Tibial nerve (tissue), 4 donors: ENCODE data around the gene WARS2. TPM values are rescaled to one million over a fixed set of nuclear protein-coding genes. Genes with fewer than 3 reads are reported as not detected.

Experiments used
- DNase-seq, 2 donors: peaks; one replicate each; pipeline ENCODE4 v3.0.0-alpha.2; 2019; ENCODE audit warnings: low spot score in 2 of 2
- H3K27ac ChIP-seq, 4 donors: fragments of 200-600 bp; sonication (generic) in 3 of 4; one replicate each; pipeline ENCODE4 v1.5.1; 2017 to 2019; ENCODE audit warnings: mild to moderate bottlenecking in 1 of 4
- H3K27me3 ChIP-seq, 2 donors: fragments of 200-600 bp; sonication (generic) in 1 of 2; one replicate each; pipeline versions ENCODE4 v1.5.1 to v1.6.0; 2017 to 2019
- H3K36me3 ChIP-seq, 3 donors: fragments of 200-600 bp; sonication (generic); one replicate each; pipeline ENCODE4 v1.5.1; 2018 to 2019
- H3K4me1 ChIP-seq, 4 donors: fragments of 200-600 bp; sonication (generic) in 3 of 4; one replicate each; pipeline ENCODE4 v1.5.1; 2017 to 2019
- H3K4me3 ChIP-seq, 4 donors: fragments of 200-600 bp; sonication (generic) in 3 of 4; one replicate each; pipeline ENCODE4 v1.5.1; 2017 to 2019; ENCODE audit warnings: mild to moderate bottlenecking in 1 of 4, moderate library complexity in 1 of 4
- H3K9me3 ChIP-seq, 4 donors: fragments of 200-600 bp; sonication (generic) in 3 of 4; one replicate each; pipeline ENCODE4 v1.5.1; 2017 to 2019
- CTCF ChIP-seq, 5 experiments: fragments of 200-600 bp in 3 of 5; fragments of 450-650 bp in 2 of 5; sonication (generic) in 3 of 5; IDR thresholded peaks; one replicate each; pipeline ENCODE4 v1.5.1; 2016 to 2019; ENCODE audit warnings: antibody characterized with exemption in 5 of 5, mild to moderate bottlenecking in 3 of 5, moderate library complexity in 2 of 5
- EP300 ChIP-seq, 2 donors: sonication (generic); formaldehyde crosslinking; IDR thresholded peaks; one replicate each; pipeline ENCODE4 v1.6.1; 2017; ENCODE audit warnings: antibody characterized with exemption in 2 of 2, mild to moderate bottlenecking in 1 of 2
- POLR2A ChIP-seq, 2 donors: fragments of 450-650 bp; IDR thresholded peaks; one replicate each; pipeline ENCODE4 v1.6.1; 2017; ENCODE audit warnings: antibody characterized with exemption in 2 of 2, mild to moderate bottlenecking in 2 of 2, moderate library complexity in 2 of 2
- whole genome bisulfite sequencing, 2 donors: methylation state at CpG; one replicate each; pipeline ENCODE4 v1.1.5; 2018; 5-methylcytosine and 5-hydroxymethylcytosine counted together
- total RNA-seq, 4 donors: library from RNA; depleted of rRNA; stranded (reverse); fragments of >200 nt; gene quantifications; one replicate each; pipeline ENCODE4 v1.1.0, GENCODE V29; 2016

WARS2 gene
- total RNA-seq, 4 donors from 2014 or later, result 18.9 to 31.0 (median 22.0) TPM

- no peaks in the 10 kb centered on the region for H3K36me3 ChIP-seq
- no peak overlapping the region for H3K4me3 ChIP-seq
- H3K27me3 ChIP-seq, result no peaks in the 10 kb centered on the region
- H3K27ac ChIP-seq, result no peak overlapping the region
- TF ChIP-seq CTCF (IDR thresholded peaks at IDR 0.05), result no peak
- TF ChIP-seq EP300 (IDR thresholded peaks at IDR 0.05), result no peak
- TF ChIP-seq POLR2A (IDR thresholded peaks at IDR 0.05), result no peak
- H3K4me1 ChIP-seq, result peaks cover 0 to 41% (median 4%) of the 10 kb centered on the region in 4 donors
- H3K9me3 ChIP-seq, result no peaks in the 10 kb centered on the region
- DNase-seq, result no peak
- 73 to 76% methylated on average over 6 of the region's 6 CpGs for WGBS, 2 donors
Measured at GRCh38 chr1:119083980-119084379, 56.5 kb downstream of the WARS2 start.

- peaks cover 0 to 40% (median 4%) of the 10 kb centered on the region in 4 donors for H3K4me1 ChIP-seq
- no peaks in the 10 kb centered on the region for H3K27me3 ChIP-seq
Measured at GRCh38 chr1:119083479-119083878, 57.0 kb downstream of the WARS2 start.

GRCh38 chr1:119081700-119082099, 58.8 kb downstream of the WARS2 start:
- Histone ChIP-seq H3K27me3 (no peaks in the 10 kb centered on the region), H3K36me3 (no peaks in the 10 kb centered on the region), H3K9me3 (no peaks in the 10 kb centered on the region), H3K27ac (peak overlapping the region in 2 of 4 donors; percentile 28 to 68), H3K4me3 (no peak overlapping the region), H3K4me1 (peaks cover 0 to 31% (median 4%) of the 10 kb centered on the region in 4 donors)
- no peak for DNase-seq
- TF ChIP-seq CTCF (IDR thresholded peaks at IDR 0.05) (no peak), EP300 (IDR thresholded peaks at IDR 0.05) (no peak), POLR2A (IDR thresholded peaks at IDR 0.05) (no peak)
- 69 to 76% methylated on average over 3 of the region's 3 CpGs for WGBS, 2 donors

More at GRCh38 chr1:119083479-119083878, 57.0 kb downstream of the WARS2 start:
- Histone ChIP-seq H3K4me3 (no peak overlapping the region), H3K27ac (no peak overlapping the region), H3K36me3 (no peaks in the 10 kb centered on the region), H3K9me3 (no peaks in the 10 kb centered on the region)
- no peak for TF ChIP-seq EP300 (IDR thresholded peaks at IDR 0.05)
- TF ChIP-seq CTCF (IDR thresholded peaks at IDR 0.05), result no peak
- no peak for TF ChIP-seq POLR2A (IDR thresholded peaks at IDR 0.05)
- 78 to 96% methylated on average over 1 of the region's 1 CpG for WGBS, 2 donors
- no peak for DNase-seq

GRCh38 chr1:119081267-119081666, 59.2 kb downstream of the WARS2 start:
- H3K9me3 ChIP-seq, result no peaks in the 10 kb centered on the region
- H3K27ac ChIP-seq, result peak overlapping the region in 2 of 4 donors; percentile 28 to 68
- TF ChIP-seq POLR2A (IDR thresholded peaks at IDR 0.05) (no peak), EP300 (IDR thresholded peaks at IDR 0.05) (no peak), CTCF (IDR thresholded peaks at IDR 0.05) (no peak)
- H3K36me3 ChIP-seq, result no peaks in the 10 kb centered on the region
- H3K27me3 ChIP-seq, result no peaks in the 10 kb centered on the region
- H3K4me1 ChIP-seq, result peaks cover 0 to 35% (median 4%) of the 10 kb centered on the region in 4 donors
- no peak for DNase-seq
- H3K4me3 ChIP-seq, result no peak overlapping the region

GRCh38 chr1:119080586-119080985, 59.9 kb downstream of the WARS2 start:
- Histone ChIP-seq H3K27ac (peak overlapping the region in 2 of 4 donors; percentile 65 to 68), H3K4me1 (peaks cover 0 to 38% (median 4%) of the 10 kb centered on the region in 4 donors), H3K36me3 (no peaks in the 10 kb centered on the region), H3K9me3 (no peaks in the 10 kb centered on the region), H3K4me3 (peak overlapping the region in 1 of 4 donors; percentile 31), H3K27me3 (no peaks in the 10 kb centered on the region)
- DNase-seq, result peak in 1 of 2 donors; percentile 31
- TF ChIP-seq CTCF (IDR thresholded peaks at IDR 0.05) (no peak), EP300 (IDR thresholded peaks at IDR 0.05) (peak in 1 of 2 donors; percentile 57)
- 49 to 54% methylated on average over 4 of the region's 4 CpGs for WGBS, 2 donors
